H1 (cell line): ENCODE data around the gene ENKUR. TPM values are rescaled to one million over a fixed set of nuclear protein-coding genes. Genes with fewer than 3 reads are reported as not detected.

Experiments used
- CTCF ChIA-PET: fragments of 300-600 bp; sonication (Branson Sonifier 250); formaldehyde crosslinking; loops from one replicate; lab custom pipeline; 2021; ENCODE audit not compliant: partially characterized antibody; lab: Charles Lee
- POLR2A ChIA-PET: fragments of 300-600 bp; sonication (Branson Sonifier 250); formaldehyde crosslinking; loops from one replicate; lab custom pipeline; 2021; ENCODE audit warnings: inconsistent platforms; ENCODE audit not compliant: partially characterized antibody; lab: Charles Lee
- DNase-seq, 2 experiments: peaks; one replicate each; pipeline versions ENCODE4 v3.0.0 to v3.0.0-alpha.2; 2010 to 2022; ENCODE audit warnings: low spot score in 2 of 2, low read depth in 1 of 2, mixed read lengths in 1 of 2
- FAIRE-seq: peaks from 2 replicates; lab custom pipeline; 2011; peaks lifted over from hg19 to GRCh38; lab: Jason Lieb, UNC
- H2AFZ ChIP-seq: 2 replicates; pipeline ENCODE4 v1.8.1; 2012; ENCODE audit warnings: low read length, inconsistent platforms
- H2AK5ac ChIP-seq: 2 replicates; pipeline ENCODE4 v1.6.1; 2013; ENCODE audit warnings: low read depth, low read length
- H2BK120ac ChIP-seq: replicated peaks from 2 replicates; pipeline ENCODE3; 2013; ENCODE audit warnings: low read depth, low read length, inconsistent platforms
- H2BK12ac ChIP-seq: 2 replicates; pipeline ENCODE4 v1.6.1; 2013; ENCODE audit warnings: low read depth, low read length
- H2BK15ac ChIP-seq: 2 replicates; pipeline ENCODE4 v1.6.1; 2013; ENCODE audit warnings: low read length
- H2BK20ac ChIP-seq: 2 replicates; pipeline ENCODE4 v1.6.1; 2013; ENCODE audit warnings: low read length
- H2BK5ac ChIP-seq: 2 replicates; pipeline ENCODE4 v1.6.1; 2013; ENCODE audit warnings: low read depth, low read length
- H3K14ac ChIP-seq: 2 replicates; pipeline ENCODE4 v1.6.1; 2013; ENCODE audit warnings: inconsistent platforms; ENCODE audit not compliant: insufficient read length
- H3K18ac ChIP-seq: 2 replicates; pipeline ENCODE4 v1.6.1; 2013; ENCODE audit warnings: low read length; ENCODE audit errors: extremely low read depth
- H3K23ac ChIP-seq: 2 replicates; pipeline ENCODE4 v1.6.1; 2013; ENCODE audit warnings: inconsistent platforms; ENCODE audit not compliant: insufficient read length
- H3K23me2 ChIP-seq: 2 replicates; pipeline ENCODE4 v1.6.1; 2013; ENCODE audit warnings: low read depth, low read length
- H3K27ac ChIP-seq: 2 replicates; pipeline ENCODE4 v1.6.1; 2011; ENCODE audit warnings: low read depth, low read length, inconsistent platforms
- H3K27me3 ChIP-seq, 4 experiments: replicated peaks in 1 of 4; 1 replicate in 1 of 4; 2 replicates in 3 of 4; pipeline versions ENCODE4 v1.6.1 to v1.8.1; 2011 to 2013; ENCODE audit warnings: low read length in 3 of 4, mild to moderate bottlenecking in 3 of 4, inconsistent platforms in 2 of 4, mixed read lengths in 2 of 4, moderate library complexity in 1 of 4; ENCODE audit not compliant: control insufficient read depth in 3 of 4, insufficient read depth in 3 of 4; ENCODE audit errors: extremely low read depth in 1 of 4
- H3K36me3 ChIP-seq, 4 experiments: 2 replicates each; pipeline versions ENCODE4 v1.6.1 to v1.8.1; 2011 to 2013; ENCODE audit warnings: mild to moderate bottlenecking in 4 of 4, low read length in 3 of 4, moderate library complexity in 2 of 4, control low read depth in 1 of 4, inconsistent platforms in 1 of 4; ENCODE audit not compliant: insufficient read depth in 4 of 4, control insufficient read depth in 2 of 4
- H3K4ac ChIP-seq: replicated peaks from 2 replicates; pipeline ENCODE3; 2013; ENCODE audit warnings: low read length, low read depth, mixed read lengths, inconsistent platforms; ENCODE audit not compliant: insufficient read length
- H3K4me1 ChIP-seq, 4 experiments: replicated peaks in 1 of 4; 1 replicate in 1 of 4; 2 replicates in 3 of 4; pipeline versions ENCODE4 v1.6.1 to v1.8.1; 2011 to 2013; ENCODE audit warnings: low read length in 3 of 4, inconsistent platforms in 2 of 4, mixed read lengths in 1 of 4; ENCODE audit not compliant: insufficient read depth in 4 of 4, control insufficient read depth in 3 of 4
- H3K4me2 ChIP-seq, 2 experiments: 2 replicates each; pipeline versions ENCODE4 v1.6.1 to v1.8.1; 2011 to 2013; ENCODE audit warnings: low read depth in 2 of 2, low read length in 2 of 2, control low read depth in 1 of 2, inconsistent platforms in 1 of 2, mild to moderate bottlenecking in 1 of 2; ENCODE audit not compliant: insufficient read depth in 1 of 2
- H3K4me3 ChIP-seq, 4 experiments: fragments of 200-600, 300-600 bp in 1 of 4; sonication (generic), shearing (Covaris generic), sonication (Bioruptor Twin) in 1 of 4; 2 replicates each; pipeline versions ENCODE4 v1.5.1 to v1.8.1; 2011 to 2016; ENCODE audit warnings: low read length in 4 of 4, low read depth in 3 of 4, control low read depth in 2 of 4, inconsistent platforms in 2 of 4, mild to moderate bottlenecking in 2 of 4, mixed read lengths in 1 of 4, moderate library complexity in 1 of 4; ENCODE audit not compliant: insufficient read depth in 2 of 4; ENCODE audit errors: extremely low read depth in 1 of 4
- H3K56ac ChIP-seq: replicated peaks from 2 replicates; pipeline ENCODE3; 2013; ENCODE audit warnings: low read depth, mild to moderate bottlenecking, mixed read lengths, low read length, inconsistent platforms; ENCODE audit not compliant: insufficient read length
- H3K79me1 ChIP-seq: 2 replicates; pipeline ENCODE4 v1.6.1; 2013; ENCODE audit warnings: low read depth, low read length, control low read depth
- H3K79me2 ChIP-seq, 2 experiments: 2 replicates each; pipeline versions ENCODE4 v1.6.1 to v1.8.1; 2012 to 2013; ENCODE audit warnings: low read length in 2 of 2, mild to moderate bottlenecking in 2 of 2, inconsistent platforms in 1 of 2; ENCODE audit not compliant: insufficient read depth in 2 of 2, control insufficient read depth in 1 of 2
- H3K9ac ChIP-seq, 4 experiments: replicated peaks in 1 of 4; 1 replicate in 1 of 4; 2 replicates in 3 of 4; pipeline versions ENCODE4 v1.6.1 to v1.8.1; 2011 to 2013; ENCODE audit warnings: low read depth in 3 of 4, low read length in 3 of 4, control low read depth in 2 of 4, mild to moderate bottlenecking in 2 of 4, moderate library complexity in 2 of 4, inconsistent platforms in 1 of 4; ENCODE audit errors: extremely low read depth in 1 of 4
- H3K9me3 ChIP-seq, 2 experiments: 2 replicates each; pipeline versions ENCODE4 v1.6.1 to v1.8.1; 2012 to 2013; ENCODE audit warnings: mild to moderate bottlenecking in 2 of 2, moderate library complexity in 2 of 2, control low read depth in 1 of 2, inconsistent platforms in 1 of 2, low read depth in 1 of 2, low read length in 1 of 2, mixed read lengths in 1 of 2; ENCODE audit not compliant: insufficient read depth in 2 of 2
- H4K20me1 ChIP-seq, 2 experiments: replicated peaks in 1 of 2; 2 replicates each; pipeline versions ENCODE3 to v1.8.1; 2011 to 2013; ENCODE audit warnings: inconsistent platforms in 2 of 2, low read length in 2 of 2, mild to moderate bottlenecking in 1 of 2; ENCODE audit not compliant: insufficient read depth in 2 of 2, control insufficient read depth in 1 of 2
- H4K5ac ChIP-seq: 2 replicates; pipeline ENCODE4 v1.6.1; 2013; ENCODE audit warnings: low read length, low read depth, mixed read lengths, inconsistent platforms; ENCODE audit not compliant: insufficient read length
- H4K8ac ChIP-seq: 2 replicates; pipeline ENCODE4 v1.8.0; 2013; ENCODE audit warnings: mild to moderate bottlenecking, moderate library complexity, low read length, inconsistent platforms; ENCODE audit not compliant: insufficient read depth; ENCODE audit errors: extremely low read depth
- H4K91ac ChIP-seq: replicated peaks from 2 replicates; pipeline ENCODE3; 2013; ENCODE audit warnings: low read length, mixed read lengths, inconsistent platforms; ENCODE audit not compliant: insufficient read length
- BACH1 ChIP-seq: IDR thresholded peaks from 2 replicates; pipeline ENCODE4 v1.6.1; 2012; ENCODE audit warnings: low read length, improper control_type of control experiment
- CHD1 ChIP-seq: IDR thresholded peaks from 2 replicates; pipeline ENCODE4 v1.6.1; 2012; ENCODE audit warnings: low read depth, low read length, improper control_type of control experiment
- CREB1 ChIP-seq: IDR thresholded peaks from 2 replicates; pipeline ENCODE4 v1.6.1; 2012; ENCODE audit warnings: inconsistent platforms
- HDAC2 ChIP-seq, 2 experiments: fragments of 300-600 bp in 1 of 2; sonication (generic) in 1 of 2; IDR thresholded peaks; 2 replicates each; pipeline ENCODE4 v1.6.1; 2011 to 2012; ENCODE audit warnings: low read depth in 2 of 2, low read length in 2 of 2, mild to moderate bottlenecking in 2 of 2, moderate library complexity in 2 of 2, borderline replicate concordance in 1 of 2, inconsistent platforms in 1 of 2
- KDM1A ChIP-seq: fragments of 200-600, 300-600 bp; sonication (generic); IDR thresholded peaks from 2 replicates; pipeline ENCODE4 v1.7.1; 2016; ENCODE audit warnings: mild to moderate bottlenecking, low read length, borderline replicate concordance
- NRF1 ChIP-seq: IDR thresholded peaks from 2 replicates; pipeline ENCODE4 v1.6.1; 2011; ENCODE audit warnings: mild to moderate bottlenecking, low read depth, low read length, improper control_type of control experiment
- PHF8 ChIP-seq: fragments of 200-600 bp; sonication (generic); conservative IDR thresholded peaks from 2 replicates; pipeline ENCODE4 v1.7.1; 2012; ENCODE audit warnings: low read depth, mild to moderate bottlenecking, inconsistent platforms, low read length, moderate library complexity
- POLR2A ChIP-seq, 2 experiments: IDR thresholded peaks; 1 replicate in 1 of 2; 2 replicates in 1 of 2; pipeline ENCODE4 v1.6.1; 2011; ENCODE audit warnings: low read depth in 2 of 2, low read length in 2 of 2, mild to moderate bottlenecking in 2 of 2; ENCODE audit errors: control extremely low read depth in 1 of 2
- POLR2AphosphoS5 ChIP-seq: IDR thresholded peaks from 2 replicates; pipeline ENCODE4 v1.6.1; 2011; ENCODE audit warnings: low read depth, low read length
- RAD21 ChIP-seq, 2 experiments: IDR thresholded peaks in 1 of 2; conservative IDR thresholded peaks in 1 of 2; 2 replicates each; pipeline ENCODE4 v1.6.1; 2011; ENCODE audit warnings: low read depth in 2 of 2, low read length in 2 of 2, improper control_type of control experiment in 1 of 2, inconsistent platforms in 1 of 2, mild to moderate bottlenecking in 1 of 2, moderate library complexity in 1 of 2
- RBBP5 ChIP-seq: IDR thresholded peaks from 2 replicates; pipeline ENCODE4 v1.7.1; 2012; ENCODE audit warnings: low read depth, mild to moderate bottlenecking, inconsistent platforms, low read length, moderate library complexity, borderline replicate concordance
- RXRA ChIP-seq: IDR thresholded peaks from 2 replicates; pipeline ENCODE4 v1.6.1; 2011; ENCODE audit warnings: low read depth, mild to moderate bottlenecking, low read length, moderate library complexity; ENCODE audit not compliant: insufficient read depth
- SAP30 ChIP-seq: fragments of 300-600 bp; sonication (generic); IDR thresholded peaks from 2 replicates; pipeline ENCODE4 v1.7.1; 2012; ENCODE audit warnings: low read length, moderate library complexity, mild to moderate bottlenecking, inconsistent platforms; ENCODE audit not compliant: insufficient read depth, insufficient replicate concordance
- SP4 ChIP-seq: IDR thresholded peaks from 2 replicates; pipeline ENCODE4 v1.6.1; 2012; ENCODE audit warnings: low read length, inconsistent platforms
- ZNF274 ChIP-seq: IDR thresholded peaks from 2 replicates; pipeline ENCODE4 v1.7.0; 2012; ENCODE audit warnings: low read length, borderline replicate concordance; ENCODE audit errors: extremely low read depth
- WGBS, 2 experiments: shearing (Covaris generic) in 1 of 2; methylation state at CpG; one replicate each; pipeline versions ENCODE4 v1.1.6 to v1.1.7; 2013 to 2015; ENCODE audit warnings: low lambda C conversion rate in 2 of 2, mixed read lengths in 2 of 2, inconsistent platforms in 1 of 2, low coverage in 1 of 2, missing lambda C conversion rate in 1 of 2; ENCODE audit not compliant: insufficient replicate concordance in 2 of 2, insufficient coverage in 1 of 2, insufficient read length in 1 of 2; ENCODE audit errors: extremely low coverage in 1 of 2, missing lambda C conversion rate in 1 of 2; 5-methylcytosine and 5-hydroxymethylcytosine counted together
- polyA plus RNA-seq, 7 experiments: library from polyadenylated mRNA; depleted of rRNA in 3 of 7; stranded (reverse) in 5 of 7; unstranded in 2 of 7; fragments of >200 nt in 5 of 7; fragments of 200-250 nt in 2 of 7; gene quantifications; 1 replicate in 5 of 7; 2 replicates in 1 of 7; 4 replicates in 1 of 7; pipeline versions ENCODE4 v1.2.1 to v1.2.3, GENCODE V29; 2011 to 2013; ENCODE audit warnings: missing spikeins in 2 of 7, mixed read lengths in 2 of 7
- total RNA-seq: library from RNA; stranded (reverse); fragmentation: NEBNext Ultra II Directional; extraction: Animal tissue kit (Norgen Biotek cat#: 25700); gene quantifications from 2 replicates; pipeline ENCODE4 v1.2.1, GENCODE V29; 2021

ENKUR gene
- total and polyA plus RNA-seq, 2 of the 8 experiments (the other 6 are each of a cell fraction or from before 2014, with no cell fraction given) = not detected

- Histone ChIP-seq H2BK15ac (no peak overlapping the region), H3K4me1 (no peaks in the 10 kb centered on the region), H2BK5ac (no peak overlapping the region), H4K91ac (no peak overlapping the region), H3K79me2 (no peaks in the 10 kb centered on the region), H4K20me1 (no peaks in the 10 kb centered on the region), H3K79me1 (no peaks in the 10 kb centered on the region), H3K18ac (no peak overlapping the region), H3K56ac (no peak overlapping the region), H3K23me2 (no peaks in the 10 kb centered on the region), H3K27ac (no peak overlapping the region), H2BK20ac (no peak overlapping the region), H3K9me3 (no peaks in the 10 kb centered on the region), H4K5ac (no peak overlapping the region), H3K27me3 (no peaks in the 10 kb centered on the region), H3K23ac (no peak overlapping the region), H2AK5ac (no peak overlapping the region), H3K4me2 (no peak overlapping the region), H3K14ac (no peak overlapping the region), H2AFZ (no peak overlapping the region), H3K4ac (no peak overlapping the region), H3K9ac (no peak overlapping the region), H3K36me3 (no peaks in the 10 kb centered on the region), H4K8ac (no peak overlapping the region), H2BK12ac (no peak overlapping the region), H2BK120ac (no peak overlapping the region), H3K4me3 (no peak overlapping the region)
- FAIRE-seq (no peak), DNase-seq (no peak)
- POLR2A ChIA-PET = no interaction called here
- WGBS, 2 experiments = 100% methylated on average over 1 of the region's 1 CpG; no CpG with 5 or more reads in 1 of the 2 experiments
- CTCF ChIA-PET = interaction anchor here (1.2 kb wide), 1 partner anchor 61 kb away, joined by 3 read pairs; no protein-coding TSS in a partner anchor
- TF ChIP-seq HDAC2 (IDR thresholded peaks at IDR 0.05; ENCODE audit: borderline replicate concordance in 1 of 2, low read depth in 2 of 2, low read length in 2 of 2) = no peak
- no peak for TF ChIP-seq NRF1
- TF ChIP-seq SAP30 = no peak
- no peak for TF ChIP-seq CHD1
- TF ChIP-seq PHF8 = no peak
- no peak for TF ChIP-seq RBBP5
- no peak for TF ChIP-seq BACH1
- TF ChIP-seq CREB1 = no peak
- no peak for TF ChIP-seq RAD21 (IDR thresholded peaks at IDR 0.05 in 1 of 2, conservative IDR thresholded peaks at IDR 0.05 in 1 of 2; ENCODE audit: low read depth in 2 of 2, low read length in 2 of 2)
- TF ChIP-seq POLR2AphosphoS5 = no peak
- no peak for TF ChIP-seq ZNF274
- TF ChIP-seq RXRA = no peak
- TF ChIP-seq POLR2A (IDR thresholded peaks at IDR 0.05; ENCODE audit: control extremely low read depth in 1 of 2, low read depth in 2 of 2, low read length in 2 of 2) = no peak
- no peak for TF ChIP-seq KDM1A
- no peak for TF ChIP-seq SP4
Observed at GRCh38 chr10:25052012-25052411, 36.1 kb upstream of the ENKUR start.
